SK-N-SH treated with all-trans-retinoic acid at 6 μM for 48 hours (cell line): ENCODE data around the gene SLC22A2.

ENCODE experiments used
- ATAC-seq: fragments of 200-7000 bp; cut with Tn5 transposase; 3 replicates; pipeline ENCODE4 v1.9.1; 2020; ENCODE audit warnings: mild to moderate bottlenecking, moderate library complexity
- ARNTL ChIP-seq: fragments of 450-650 bp; formaldehyde crosslinking; IDR thresholded peaks from 2 replicates; pipeline ENCODE4 v1.5.0; 2020; ENCODE audit warnings: low read depth, mild to moderate bottlenecking, moderate library complexity, borderline replicate concordance
- BACH2 ChIP-seq: fragments of 250-450 bp; sonication (Bioruptor Pico); IDR thresholded peaks from 2 replicates; pipeline ENCODE4 v1.9.0; 2021; ENCODE audit warnings: mild to moderate bottlenecking, borderline replicate concordance
- CREB5 ChIP-seq: fragments of 250-450 bp; sonication (Bioruptor Pico); IDR thresholded peaks from 2 replicates; pipeline ENCODE4 v1.5.1; 2020; ENCODE audit warnings: low read depth, mild to moderate bottlenecking, moderate library complexity
- CSDC2 ChIP-seq: fragments of 250-450 bp; sonication (Bioruptor Pico); IDR thresholded peaks from 2 replicates; pipeline ENCODE4 v1.5.0; 2020; ENCODE audit warnings: mild to moderate bottlenecking, moderate library complexity
- CSRNP3 ChIP-seq: fragments of 250-450 bp; sonication (Bioruptor Pico); IDR thresholded peaks from 2 replicates; pipeline ENCODE4 v1.5.1; 2021; ENCODE audit warnings: mild to moderate bottlenecking, moderate library complexity
- ESRRG ChIP-seq: fragments of 250-450 bp; sonication (Bioruptor Pico); IDR thresholded peaks from 2 replicates; pipeline ENCODE4 v1.6.1; 2021; ENCODE audit warnings: mild to moderate bottlenecking
- GLIS3 ChIP-seq: fragments of 250-450 bp; sonication (Bioruptor Pico); IDR thresholded peaks from 2 replicates; pipeline ENCODE4 v1.5.0; 2020; ENCODE audit warnings: mild to moderate bottlenecking, moderate library complexity
- ISL1 ChIP-seq: fragments of 250-450 bp; sonication (Bioruptor Pico); IDR thresholded peaks from 2 replicates; pipeline ENCODE4 v2.1.2; 2022; ENCODE audit warnings: mild to moderate bottlenecking, moderate library complexity
- OSR1 ChIP-seq: fragments of 250-450 bp; sonication (Bioruptor Pico); IDR thresholded peaks from 2 replicates; pipeline ENCODE4 v1.8.0; 2022; ENCODE audit warnings: moderate library complexity, mild to moderate bottlenecking, inconsistent platforms
- PATZ1 ChIP-seq: fragments of 250-450 bp; sonication (Bioruptor Pico); IDR thresholded peaks from 2 replicates; pipeline ENCODE4 v1.8.0; 2020; ENCODE audit warnings: mild to moderate bottlenecking, moderate library complexity, borderline replicate concordance
- POU6F1 ChIP-seq: fragments of 250-450 bp; sonication (Bioruptor Pico); IDR thresholded peaks from 2 replicates; pipeline ENCODE4 v1.8.0; 2021; ENCODE audit warnings: low read depth, mild to moderate bottlenecking, moderate library complexity, borderline replicate concordance
- PPARA ChIP-seq: fragments of 250-450 bp; sonication (Bioruptor Pico); IDR thresholded peaks from 2 replicates; pipeline ENCODE4 v1.5.0; 2020; ENCODE audit warnings: mild to moderate bottlenecking, borderline replicate concordance
- RARB ChIP-seq: fragments of 250-450 bp; sonication (Bioruptor Pico); IDR thresholded peaks from 2 replicates; pipeline ENCODE4 v1.8.0; 2021; ENCODE audit warnings: mild to moderate bottlenecking, moderate library complexity
- SNAI2 ChIP-seq: fragments of 250-450 bp; sonication (Bioruptor Pico); IDR thresholded peaks from 2 replicates; pipeline ENCODE4 v1.5.0; 2020; ENCODE audit warnings: mild to moderate bottlenecking, moderate library complexity
- TCF4 ChIP-seq: fragments of 250-450 bp; sonication (Bioruptor Pico); IDR thresholded peaks from 2 replicates; pipeline ENCODE4 v1.8.0; 2021; ENCODE audit warnings: mild to moderate bottlenecking, moderate library complexity, borderline replicate concordance
- TSHZ2 ChIP-seq: fragments of 250-450 bp; sonication (Bioruptor Pico); IDR thresholded peaks from 2 replicates; pipeline ENCODE4 v1.5.0; 2020; ENCODE audit warnings: mild to moderate bottlenecking, moderate library complexity
- ZC3H10 ChIP-seq: fragments of 250-450 bp; sonication (Bioruptor Pico); IDR thresholded peaks from 2 replicates; pipeline ENCODE4 v1.5.1; 2021; ENCODE audit warnings: mild to moderate bottlenecking, moderate library complexity
- ZFP3 ChIP-seq: fragments of 250-450 bp; sonication (Bioruptor Pico); IDR thresholded peaks from 2 replicates; pipeline ENCODE4 v1.5.0; 2020; ENCODE audit warnings: mild to moderate bottlenecking, moderate library complexity
- ZFP30 ChIP-seq: fragments of 450-650 bp; formaldehyde crosslinking; IDR thresholded peaks from 2 replicates; pipeline ENCODE4 v1.5.0; 2022; ENCODE audit warnings: mild to moderate bottlenecking, moderate library complexity
- ZNF70 ChIP-seq: fragments of 450-650 bp; formaldehyde crosslinking; IDR thresholded peaks from 2 replicates; pipeline ENCODE4 v1.5.0; 2020; ENCODE audit warnings: mild to moderate bottlenecking, moderate library complexity
- ZNF8 ChIP-seq: fragments of 450-650 bp; formaldehyde crosslinking; IDR thresholded peaks from 2 replicates; pipeline ENCODE4 v1.5.0; 2020; ENCODE audit warnings: mild to moderate bottlenecking, moderate library complexity

SLC22A2 gene

GRCh38 chr6:160172704-160173103 lies 85.9 kb downstream of the SLC22A2 start:
- no peak for ATAC-seq
- TF ChIP-seq CREB5 (CRISPR knock-in tag) (no peak), POU6F1 (CRISPR knock-in tag) (no peak), ARNTL (no peak), TSHZ2 (CRISPR knock-in tag) (no peak), CSDC2 (CRISPR knock-in tag) (no peak), PPARA (CRISPR knock-in tag) (no peak), SNAI2 (no peak), BACH2 (no peak), ZNF8 (CRISPR knock-in tag) (no peak), RARB (no peak)

GRCh38 chr6:160170018-160170680 lies 88.5 kb downstream of the SLC22A2 start:
- no peak for ATAC-seq
- TF ChIP-seq SNAI2, result no peak
- TF ChIP-seq ESRRG (CRISPR knock-in tag), result no peak
- no peak for TF ChIP-seq CSRNP3 (CRISPR knock-in tag)
- no peak for TF ChIP-seq PATZ1
- TF ChIP-seq OSR1 (CRISPR knock-in tag), result no peak
- no peak for TF ChIP-seq BACH2
- TF ChIP-seq TCF4 (CRISPR knock-in tag), result no peak
- TF ChIP-seq ZFP30 (CRISPR knock-in tag), result no peak
- no peak for TF ChIP-seq POU6F1 (CRISPR knock-in tag)
- no peak for TF ChIP-seq ZFP3
- no peak for TF ChIP-seq ZNF70 (CRISPR knock-in tag)
- TF ChIP-seq ZNF8 (CRISPR knock-in tag), result no peak

GRCh38 chr6:160167604-160168399 lies 90.8 kb downstream of the SLC22A2 start:
- TF ChIP-seq ISL1 (CRISPR knock-in tag) (no peak), GLIS3 (no peak), ESRRG (CRISPR knock-in tag) (no peak), PATZ1 (no peak), ZFP30 (CRISPR knock-in tag) (no peak), SNAI2 (no peak), ZC3H10 (CRISPR knock-in tag) (no peak), RARB (no peak), CSDC2 (CRISPR knock-in tag) (no peak)

More at GRCh38 chr6:160167604-160168399, 90.8 kb downstream of the SLC22A2 start:
- no peak for ATAC-seq
